ENCODE data around the gene DNAJA4.

DNAJA4 gene

DNA sequence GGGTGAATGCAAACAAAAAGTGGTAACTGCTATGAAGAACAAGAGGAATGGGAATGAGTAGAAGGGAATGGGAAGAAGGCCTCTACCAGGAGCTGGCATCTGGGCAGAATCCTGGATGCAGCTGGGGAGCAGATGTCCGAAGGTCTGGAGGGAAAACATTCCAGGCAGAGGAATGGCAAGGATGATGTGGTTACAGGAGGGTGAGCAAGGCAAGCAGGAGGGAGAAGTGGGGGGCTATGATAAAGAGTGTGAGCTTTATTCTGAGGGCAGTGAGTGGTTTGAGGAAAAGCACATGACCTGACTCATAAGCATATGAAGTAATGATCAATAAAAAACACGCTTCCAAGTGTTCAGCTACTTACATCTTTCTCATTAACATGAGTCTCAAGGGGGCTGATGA, 18.0 kb downstream of the DNAJA4 start:
- no peak for DNase-seq

DNA sequence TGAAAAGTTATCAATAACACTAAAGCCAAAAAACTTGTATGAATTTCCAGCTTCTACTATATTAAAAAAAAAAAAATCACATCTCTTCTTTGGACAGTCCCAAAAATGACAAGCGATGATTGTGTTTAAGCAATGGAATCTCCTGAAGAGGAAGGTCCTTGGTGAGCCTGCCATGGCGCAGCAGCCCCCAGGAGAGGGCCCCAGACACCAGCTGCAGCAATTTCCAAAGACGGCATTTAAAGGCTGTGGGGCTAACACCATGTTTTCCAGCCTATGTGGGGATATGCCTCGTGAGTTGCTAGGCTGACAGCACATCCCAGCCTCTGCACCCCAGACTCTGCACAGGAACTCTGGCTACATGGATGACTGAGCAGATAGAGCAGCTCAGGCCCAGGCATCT, 20.4 kb downstream of the DNAJA4 start:
- no peak for DNase-seq

DNA sequence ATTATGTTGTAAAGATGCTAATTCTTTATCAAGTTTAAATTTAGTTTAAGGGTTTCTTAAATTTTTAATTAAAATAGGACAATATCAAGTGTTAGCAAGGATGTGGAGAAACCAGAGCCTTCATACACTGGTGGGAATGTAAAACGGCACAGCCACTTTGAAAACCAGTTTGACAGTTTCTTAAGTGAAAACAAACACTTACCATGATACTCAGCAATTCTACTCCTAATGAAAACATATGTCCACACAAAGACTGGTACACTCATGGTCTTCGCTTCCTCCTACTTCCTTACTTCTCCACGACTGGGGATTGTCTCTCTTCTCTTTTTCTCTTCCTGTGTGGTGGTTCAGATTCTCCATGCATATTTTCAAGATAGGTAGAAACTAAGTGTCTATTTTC, 25.9 kb downstream of the DNAJA4 start:
- DNase-seq: no peak

DNA sequence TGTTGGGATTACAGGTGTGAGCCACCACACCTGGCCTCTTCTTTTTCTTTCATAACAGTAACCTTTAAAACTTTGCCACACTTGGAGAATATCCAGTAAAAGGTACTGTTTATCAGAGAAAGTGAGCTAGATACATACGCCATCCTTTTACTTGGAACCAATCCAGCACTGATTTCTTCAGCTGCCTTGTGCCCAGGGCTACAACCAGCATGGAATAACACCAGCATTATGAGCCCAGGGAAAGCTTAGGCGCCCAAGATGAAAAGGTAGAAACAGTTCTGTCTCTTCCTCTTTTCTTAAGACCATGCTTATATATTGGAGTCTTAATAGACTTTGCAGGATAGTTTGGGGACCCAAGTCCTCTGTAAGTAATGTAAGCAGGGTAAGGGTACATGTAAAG, 26.7 kb downstream of the DNAJA4 start:
- DNase-seq: no peak

DNA sequence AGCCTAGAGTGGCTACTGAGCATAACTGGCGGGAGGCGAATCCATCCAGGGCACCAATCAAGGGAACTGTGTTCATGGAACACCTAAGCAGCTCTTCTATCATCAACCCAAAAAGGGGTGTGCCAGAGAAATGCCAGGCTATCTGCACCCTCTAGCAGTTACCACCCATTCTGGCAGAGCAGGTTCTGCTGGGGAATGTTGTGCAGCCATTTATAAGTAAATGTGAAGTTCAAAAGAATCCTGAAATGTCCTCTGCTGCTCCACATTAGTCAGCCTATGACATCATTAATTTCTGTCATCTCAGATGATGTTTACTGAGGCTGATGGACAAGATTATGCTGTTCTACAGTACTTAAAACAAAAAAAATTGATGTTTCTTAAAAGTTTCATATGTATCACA, 27.3 kb downstream of the DNAJA4 start:
- DNase-seq: no peak

DNA sequence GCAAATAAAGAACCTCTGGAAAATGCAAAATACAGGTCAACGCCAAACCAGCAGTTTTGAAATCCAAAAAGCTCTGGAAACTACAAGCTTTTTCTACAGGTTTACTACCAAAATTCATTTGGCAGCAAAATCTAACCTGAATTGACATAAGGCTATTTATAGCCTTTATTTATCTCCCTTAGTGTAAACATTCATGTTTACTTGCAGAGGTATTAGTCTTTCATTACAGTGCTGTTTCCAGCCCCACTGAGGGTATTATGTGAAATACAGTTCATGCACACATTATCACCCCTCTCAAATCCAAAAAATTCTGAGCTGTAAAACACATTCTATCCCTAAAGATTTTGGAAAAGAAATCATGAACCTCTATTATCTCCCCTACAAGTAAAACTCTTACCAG, 27.9 kb downstream of the DNAJA4 start:
- DNase-seq: no peak

DNA sequence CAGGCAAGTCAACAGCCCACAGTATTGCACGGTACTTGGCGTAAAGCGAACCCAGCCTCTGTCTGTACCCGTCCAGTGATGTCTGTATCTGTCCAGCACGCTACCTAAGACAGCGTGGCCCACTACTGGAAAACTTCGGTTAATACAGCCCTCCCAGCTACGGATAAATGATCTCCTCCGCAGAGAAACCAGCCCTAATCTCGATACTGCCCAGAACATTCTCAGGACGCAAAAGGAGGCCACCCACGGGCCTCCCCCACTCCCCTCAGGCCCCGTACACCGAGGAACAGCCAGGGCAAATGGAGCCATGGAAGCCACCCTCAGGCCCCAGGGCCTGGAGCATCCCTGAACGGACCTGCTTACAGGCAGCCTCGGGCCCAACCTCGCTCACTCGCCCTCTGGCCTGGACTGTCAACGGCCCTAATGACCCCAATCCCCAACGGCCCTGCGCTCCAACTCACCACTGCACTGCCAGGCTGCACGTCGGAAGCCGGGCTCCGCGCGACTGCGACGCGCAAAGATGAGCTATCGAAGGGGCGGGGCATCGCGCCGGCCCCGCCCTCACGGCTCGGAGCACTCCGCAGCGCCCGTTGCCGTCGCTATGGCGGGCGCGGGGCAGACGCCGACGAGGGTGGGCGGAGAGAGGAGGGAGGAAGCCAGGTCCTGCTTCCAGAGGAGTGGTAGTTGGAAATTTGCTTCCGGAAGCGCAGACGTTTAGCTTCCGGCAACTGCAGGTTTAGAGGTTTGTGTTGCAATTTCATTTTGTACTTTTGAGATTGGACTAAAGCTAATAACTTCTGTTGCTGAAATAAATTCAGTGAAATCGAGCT, 35.0 kb downstream of the DNAJA4 start, which contains the start of gene SKIC8:
TSS of gene SKIC8 (minus strand) at position 509 of the 830 bp plus-strand sequence. CDS start 3,923 bp downstream, outside the sequence.
- peak; percentile 83 for DNase-seq

DNA sequence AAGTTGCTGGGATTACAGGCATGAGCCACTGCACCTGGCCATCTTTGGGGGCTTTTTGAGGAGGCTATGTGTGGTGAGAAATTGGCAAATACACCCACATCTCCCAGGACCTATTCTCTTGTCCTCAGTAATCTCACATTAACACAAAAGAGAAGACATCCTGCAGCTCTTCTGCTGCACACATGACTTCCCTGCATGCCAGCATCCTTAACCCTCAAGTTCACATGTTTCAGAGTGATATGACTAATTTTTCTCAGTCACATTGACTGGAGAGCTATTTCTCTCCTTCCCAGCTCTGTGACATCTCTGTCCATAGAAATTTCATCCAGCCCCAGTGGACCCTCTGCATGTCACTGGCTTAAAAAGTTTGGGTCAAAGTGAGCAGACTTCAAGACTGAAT, 37.0 kb downstream of the DNAJA4 start:
- no peak for DNase-seq

DNA sequence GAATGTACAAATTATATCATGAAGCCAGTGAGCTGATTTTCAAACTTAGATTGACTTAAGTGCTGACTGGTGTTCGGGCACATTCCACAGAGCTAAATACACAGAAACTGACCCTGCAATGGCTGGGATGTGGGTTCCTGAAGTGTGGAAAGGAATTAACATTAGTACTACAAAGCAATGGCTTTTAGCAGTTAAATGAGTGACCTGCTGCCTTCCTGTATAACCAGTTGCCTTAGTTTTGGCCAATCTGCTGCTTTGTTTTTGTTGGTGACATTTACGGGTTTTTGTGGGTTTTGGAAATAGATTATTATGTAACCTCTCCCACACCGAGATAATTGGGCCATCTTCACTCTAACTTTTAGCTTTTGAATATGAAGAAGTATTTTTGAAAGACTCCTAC, 37.5 kb downstream of the DNAJA4 start:
- no peak for DNase-seq

DNA sequence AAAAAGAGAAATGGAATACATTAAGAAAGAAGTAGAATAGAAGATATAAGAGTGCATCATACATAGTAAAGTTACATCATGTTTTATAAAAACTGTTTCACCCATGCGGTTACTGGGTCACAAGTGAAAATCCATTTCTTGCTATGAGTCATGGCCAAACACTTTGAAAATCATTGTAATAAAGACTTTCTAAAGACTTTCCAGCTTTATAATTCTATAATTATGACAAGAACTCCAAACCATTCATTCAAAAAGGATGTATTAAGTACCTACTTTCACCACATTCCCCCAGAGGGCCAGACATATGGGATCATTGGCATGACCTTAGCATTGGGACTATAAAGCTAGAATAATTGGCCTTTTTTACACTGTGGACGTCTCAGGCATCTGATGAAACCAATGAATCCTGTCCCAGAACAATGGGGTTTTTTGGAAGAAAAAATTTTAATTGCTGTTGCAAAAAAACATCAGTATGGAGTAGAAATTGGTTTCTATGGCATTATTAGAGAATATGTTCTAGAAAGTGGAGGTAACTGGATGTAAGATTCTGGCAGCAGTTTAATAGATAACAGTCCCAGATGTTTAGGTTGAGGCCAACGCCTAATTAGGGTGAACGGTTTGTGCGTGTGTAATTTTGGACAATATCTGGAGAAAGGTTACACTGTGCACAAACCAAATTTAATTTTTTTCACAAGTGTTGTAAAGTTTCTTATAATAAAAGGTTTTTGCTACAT, 38.4 kb downstream of the DNAJA4 start:
- no peak for DNase-seq

DNA sequence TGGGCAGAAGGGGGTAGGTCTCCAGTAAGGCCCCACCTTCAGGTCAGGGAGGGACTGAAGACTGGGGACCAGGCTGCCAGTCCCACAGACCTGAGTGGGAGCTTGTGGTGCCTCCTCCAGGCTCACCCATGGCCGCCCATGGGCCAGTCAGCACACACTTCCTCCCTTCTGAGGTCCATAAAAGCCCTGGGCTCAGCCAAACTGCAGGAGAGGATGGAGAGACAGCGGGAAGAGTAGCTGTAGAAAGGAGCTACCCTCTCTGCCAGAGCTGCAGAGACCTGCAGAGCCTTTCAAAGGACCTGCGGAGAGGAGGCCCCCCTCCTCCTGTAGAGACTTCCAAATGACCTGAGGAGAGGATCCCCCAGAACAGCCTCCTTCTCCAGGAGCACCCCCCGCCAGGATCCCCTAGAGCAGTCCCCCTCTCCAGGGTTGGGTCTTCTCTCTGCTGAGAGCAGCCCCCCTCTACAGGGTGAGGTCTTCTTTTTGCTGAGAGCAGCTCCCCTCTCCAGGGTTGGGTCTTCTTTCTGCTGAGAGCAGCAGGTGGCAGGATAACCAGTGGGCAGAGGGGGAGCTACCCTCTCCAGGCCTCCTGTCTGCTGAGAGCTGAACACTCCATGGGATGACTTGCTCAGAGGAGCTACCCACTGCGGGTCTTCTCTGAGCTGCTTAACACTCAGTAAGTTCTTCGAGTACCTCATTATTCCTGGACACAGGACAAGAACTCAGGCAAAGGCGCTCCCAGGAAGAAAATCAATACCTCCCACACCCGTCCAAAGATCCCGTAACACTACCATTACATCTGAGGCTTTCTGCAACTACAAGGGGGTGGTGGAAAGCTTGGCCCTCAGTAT, 40.1 kb downstream of the DNAJA4 start:
- DNase-seq: no peak

DNA sequence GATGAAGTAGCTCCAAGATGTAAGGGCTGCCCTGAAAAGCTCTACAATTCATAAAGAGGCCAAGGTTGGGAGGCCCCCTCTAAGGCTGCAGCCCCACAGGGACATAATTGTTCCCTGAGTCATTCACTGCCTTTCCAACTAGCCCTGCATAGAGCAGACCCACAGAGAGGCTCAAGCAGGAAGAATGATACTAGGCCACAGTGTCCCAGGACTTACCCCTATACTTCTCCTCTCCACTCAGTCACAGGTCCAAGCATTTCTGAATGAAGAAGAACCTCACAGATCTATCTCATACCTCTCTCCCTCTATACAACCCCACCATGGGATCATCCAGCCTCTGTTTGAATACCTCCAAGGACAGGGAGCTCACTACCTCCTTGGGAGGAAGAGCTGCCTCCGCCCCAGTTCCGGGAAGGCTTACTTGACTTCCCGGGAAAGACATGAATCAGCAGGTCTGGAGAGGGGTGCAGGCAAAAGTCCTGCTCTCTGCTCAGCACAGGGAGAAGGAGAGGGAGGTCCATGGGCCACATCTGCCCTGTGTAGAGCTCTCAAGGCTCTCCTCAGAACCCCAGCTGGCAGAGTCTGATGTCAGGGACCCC, 41.9 kb downstream of the DNAJA4 start:
- DNase-seq: no peak

DNA sequence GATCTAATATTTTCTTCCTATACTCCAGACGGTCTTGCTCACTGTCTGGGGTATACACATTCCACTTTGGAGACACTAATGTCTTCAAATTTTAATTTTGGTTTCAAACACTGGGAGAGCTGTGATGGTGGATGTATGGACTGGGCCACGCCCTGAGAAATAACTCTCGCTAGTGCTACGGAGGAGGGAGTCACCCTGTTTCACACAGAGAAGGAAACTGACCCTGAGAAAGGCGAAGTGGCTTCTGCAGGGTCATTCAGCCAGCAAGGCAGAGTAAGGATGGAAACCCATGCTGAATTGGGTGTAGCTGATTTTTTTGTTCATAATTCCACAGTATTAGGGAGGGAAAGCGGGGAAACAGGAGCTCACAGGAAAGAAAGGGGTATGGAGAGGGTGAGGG, 43.6 kb downstream of the DNAJA4 start:
- no peak for DNase-seq

DNA sequence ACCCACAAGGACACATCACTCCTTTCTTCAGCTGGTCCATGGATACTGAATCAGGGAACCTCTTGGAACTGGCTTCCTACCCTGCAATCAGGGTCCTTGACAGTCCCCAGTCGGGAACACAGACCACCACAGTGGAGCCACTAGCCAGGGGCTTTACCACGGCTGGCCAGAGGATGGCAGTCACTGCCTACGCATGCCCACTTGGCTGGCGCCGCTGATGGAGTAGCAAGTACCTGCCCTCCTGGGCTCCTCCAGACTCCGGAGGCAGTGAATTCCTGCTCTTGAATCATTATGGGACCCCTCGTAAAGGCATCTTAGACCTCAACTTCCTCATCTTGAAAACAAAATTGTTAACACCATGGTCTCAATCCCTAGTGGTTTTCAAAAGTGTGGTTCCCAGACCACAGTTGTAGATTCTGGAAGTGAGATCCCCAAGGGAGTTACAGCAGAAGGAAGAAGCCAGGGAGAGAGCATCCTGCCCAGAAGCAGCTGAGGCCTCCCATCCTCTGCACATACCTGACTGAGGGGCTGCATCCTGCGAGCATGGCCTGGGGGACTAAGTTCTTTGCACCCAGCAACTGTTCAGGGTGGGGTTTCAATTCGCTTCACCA, 44.2 kb downstream of the DNAJA4 start:
- peak; percentile 7 for DNase-seq

DNA sequence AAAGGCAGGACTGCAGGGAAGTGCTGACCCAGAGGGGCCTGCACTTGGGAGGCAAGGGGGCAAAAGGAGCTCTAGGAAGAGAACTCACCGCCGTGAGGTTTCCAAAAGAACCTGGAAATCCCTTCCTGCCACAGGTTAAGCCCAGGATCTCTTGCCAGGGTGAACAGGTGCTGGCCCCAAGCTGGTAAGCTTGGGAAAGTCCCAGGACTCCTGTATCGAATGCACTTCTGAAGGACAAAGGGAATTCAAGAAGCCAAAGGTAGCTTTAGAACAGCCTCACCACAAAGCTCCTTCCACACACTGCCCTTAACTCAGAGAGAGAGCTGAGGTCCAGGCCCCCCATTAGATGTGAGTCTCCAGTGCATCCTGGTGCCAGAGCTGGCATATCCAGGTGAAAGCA, 46.9 kb downstream of the DNAJA4 start:
- DNase-seq: no peak

DNA sequence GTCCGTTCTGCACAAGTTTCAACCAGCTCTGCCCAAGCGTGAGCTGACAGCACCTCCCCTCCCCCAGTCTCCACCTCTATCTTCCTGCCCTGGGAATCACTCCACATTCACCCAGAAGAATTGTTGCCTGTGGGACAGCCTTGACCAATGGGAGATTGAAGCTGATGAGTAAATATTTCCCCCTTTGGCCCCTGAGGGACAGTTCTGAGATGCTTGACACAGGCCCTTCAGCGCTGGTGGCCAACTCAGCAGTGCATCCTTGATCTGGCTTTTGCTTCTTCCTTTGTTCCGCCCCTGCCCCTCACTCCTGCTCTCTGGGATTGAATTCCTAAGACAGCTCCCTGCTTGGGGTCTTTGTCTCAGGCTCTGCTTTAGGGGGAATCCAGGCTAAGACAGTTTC, 48.2 kb downstream of the DNAJA4 start:
- DNase-seq: no peak

DNA sequence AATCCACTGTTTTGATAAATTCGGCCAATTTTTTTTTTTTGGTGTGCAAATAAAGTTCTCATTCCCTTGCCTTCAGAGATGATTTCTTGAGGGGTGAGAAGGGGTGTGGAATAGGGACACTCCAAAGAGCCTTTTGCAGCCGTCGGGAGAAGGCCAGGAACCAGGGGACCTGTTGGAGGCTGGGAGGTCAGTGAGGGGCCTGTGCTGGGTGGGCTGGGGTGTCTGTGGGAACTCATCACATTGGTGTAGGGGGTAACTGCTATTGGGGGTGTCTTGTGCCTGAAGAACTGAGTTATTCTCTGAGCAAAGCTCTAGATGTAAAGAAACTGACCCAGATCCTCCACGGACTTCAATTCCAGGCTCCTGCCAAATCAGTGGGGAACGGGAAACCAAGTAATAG, 48.6 kb downstream of the DNAJA4 start:
- no peak for DNase-seq

DNA sequence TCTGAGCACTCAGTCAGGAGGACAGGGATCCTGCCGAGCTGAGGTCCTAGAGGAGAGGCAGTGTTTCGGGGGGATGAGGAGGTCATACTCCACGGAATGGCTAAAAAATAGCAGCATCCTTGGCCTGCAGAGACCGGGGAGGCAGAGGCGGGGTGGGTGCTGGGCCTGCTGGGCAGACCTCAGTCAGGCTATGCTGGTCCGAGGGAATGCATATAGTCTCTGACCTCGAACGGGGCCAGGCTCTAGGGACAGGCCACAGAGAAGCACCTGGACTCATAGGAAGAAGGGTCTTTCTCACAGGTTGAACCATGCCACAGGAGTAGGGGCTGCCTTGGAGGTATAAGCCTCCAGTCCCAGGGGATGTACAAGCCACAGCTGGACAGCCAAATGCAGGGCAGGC, 49.0 kb downstream of the DNAJA4 start:
- no peak for DNase-seq

DNA sequence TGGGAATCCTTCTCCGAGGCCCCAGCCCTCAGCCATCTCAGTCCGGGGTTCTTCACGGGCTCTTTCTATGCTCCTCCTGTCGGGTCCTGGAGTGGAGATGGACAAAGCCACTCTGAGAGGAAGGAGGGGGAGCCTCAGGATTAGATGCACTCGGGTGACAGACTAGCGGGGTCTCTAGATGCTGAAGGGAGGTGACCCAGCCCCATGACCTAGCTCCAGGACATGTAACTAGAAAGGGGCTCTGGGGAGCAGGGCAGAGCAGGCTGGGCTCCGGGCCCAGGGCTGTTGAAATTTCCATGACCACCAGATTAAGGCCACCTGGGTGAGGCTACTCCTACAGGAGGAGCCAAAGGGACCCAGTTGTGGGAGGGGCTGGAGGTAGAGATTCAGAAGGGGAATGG, 49.8 kb downstream of the DNAJA4 start:
- DNase-seq: no peak

DNA sequence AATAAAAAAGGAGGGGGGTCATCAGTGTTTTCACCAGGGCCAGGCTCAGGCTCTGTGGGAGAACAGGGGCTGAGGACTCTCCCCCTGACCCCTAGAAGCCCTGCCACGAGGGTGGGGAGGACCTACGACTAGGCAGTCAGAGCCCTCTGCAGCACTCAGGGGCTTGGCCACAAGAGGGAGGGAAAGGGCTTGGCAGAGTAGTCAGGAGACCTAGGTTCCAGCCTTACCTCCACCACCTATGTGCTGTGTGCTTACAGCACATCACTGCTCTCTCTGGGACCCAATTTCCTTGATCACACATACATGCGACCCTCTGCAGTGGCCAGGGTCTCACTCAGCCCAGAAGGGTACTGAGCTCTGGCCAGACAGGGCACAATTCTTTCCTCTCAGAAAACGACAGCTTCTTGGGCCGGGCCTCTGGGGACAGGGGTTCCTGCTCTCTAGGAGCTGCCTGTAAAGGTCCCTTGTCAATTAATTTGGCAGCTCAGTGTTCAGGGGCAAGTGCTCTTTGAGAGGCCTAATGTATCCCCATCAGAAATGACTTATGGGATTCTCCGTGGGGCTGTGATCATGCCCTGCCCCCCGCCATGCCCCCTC, 51.4 kb downstream of the DNAJA4 start:
- no peak for DNase-seq

DNA sequence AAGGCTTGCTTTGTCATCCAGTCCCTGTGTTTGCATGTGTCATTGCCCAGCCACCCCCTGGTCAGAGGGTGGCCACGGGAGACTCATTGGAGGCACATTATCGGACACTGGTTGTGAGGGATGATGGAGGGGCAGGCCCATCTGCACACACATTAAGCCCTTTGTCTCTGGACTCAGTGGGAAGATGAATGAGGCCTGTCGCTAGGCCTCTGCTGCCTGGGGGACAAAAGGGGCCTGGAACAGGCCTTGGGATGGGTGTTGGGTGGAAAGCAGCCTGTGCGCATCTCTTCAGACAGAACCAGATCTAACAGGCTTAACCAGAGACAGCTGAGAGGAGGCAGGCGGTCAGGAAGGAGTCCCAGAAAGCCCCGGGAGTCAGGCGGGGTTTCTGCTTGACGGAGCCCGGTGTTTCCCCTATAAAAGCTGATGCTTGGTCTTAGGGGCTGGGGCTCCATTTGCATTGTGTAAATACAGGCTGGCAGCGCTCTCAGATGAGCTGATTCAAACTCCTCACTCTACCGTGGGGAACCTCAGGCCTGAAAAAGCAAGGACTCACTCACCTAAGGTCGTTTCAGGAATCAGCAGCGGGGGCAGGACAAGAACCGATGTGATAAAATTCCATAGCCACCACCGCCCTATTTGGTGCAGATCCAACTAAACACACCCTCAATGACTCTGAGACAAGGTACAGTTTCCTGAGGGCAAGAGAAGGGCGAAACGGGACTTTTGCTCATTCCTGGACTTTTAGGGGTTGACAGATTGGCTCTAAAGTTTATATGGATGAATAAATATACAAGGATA, 52.1 kb downstream of the DNAJA4 start:
- DNase-seq: no peak

Data from activated T-cell treated with anti-CD3 and anti-CD28 coated beads for 4 hours (primary cell).